Mesodermal cell (in vitro differentiated cells): ENCODE data around the gene GPER1.

Experiments
- H3K27ac ChIP-seq: 2 replicates; pipeline ENCODE4 v1.7.0; 2013; ENCODE audit warnings: mild to moderate bottlenecking, low read depth, low read length, moderate library complexity; ENCODE audit not compliant: severe bottlenecking
- H3K36me3 ChIP-seq: 2 replicates; pipeline ENCODE4 v1.7.1; 2013; ENCODE audit warnings: mild to moderate bottlenecking, low read length, moderate library complexity; ENCODE audit not compliant: control insufficient read depth, insufficient read depth
- H3K4me1 ChIP-seq: one replicate; pipeline ENCODE4 v1.7.1; 2013; ENCODE audit warnings: mild to moderate bottlenecking, low read length; ENCODE audit not compliant: insufficient read depth, control insufficient read depth, poor library complexity, severe bottlenecking
- H3K4me3 ChIP-seq: 2 replicates; pipeline ENCODE4 v1.7.0; 2013; ENCODE audit warnings: low read length, control low read depth, mild to moderate bottlenecking; ENCODE audit not compliant: insufficient read depth, poor library complexity, severe bottlenecking; ENCODE audit errors: extremely low read depth
- H3K9me3 ChIP-seq: 2 replicates; pipeline ENCODE4 v1.7.1; 2013; ENCODE audit warnings: mild to moderate bottlenecking, low read length, moderate library complexity; ENCODE audit not compliant: control insufficient read depth
- WGBS, 2 experiments: methylation state at CpG; one replicate each; pipeline ENCODE4 v1.1.5; 2013; ENCODE audit warnings: missing lambda C conversion rate in 2 of 2; ENCODE audit not compliant: insufficient coverage in 2 of 2; 5-methylcytosine and 5-hydroxymethylcytosine counted together

The GPER1 gene

DNA sequence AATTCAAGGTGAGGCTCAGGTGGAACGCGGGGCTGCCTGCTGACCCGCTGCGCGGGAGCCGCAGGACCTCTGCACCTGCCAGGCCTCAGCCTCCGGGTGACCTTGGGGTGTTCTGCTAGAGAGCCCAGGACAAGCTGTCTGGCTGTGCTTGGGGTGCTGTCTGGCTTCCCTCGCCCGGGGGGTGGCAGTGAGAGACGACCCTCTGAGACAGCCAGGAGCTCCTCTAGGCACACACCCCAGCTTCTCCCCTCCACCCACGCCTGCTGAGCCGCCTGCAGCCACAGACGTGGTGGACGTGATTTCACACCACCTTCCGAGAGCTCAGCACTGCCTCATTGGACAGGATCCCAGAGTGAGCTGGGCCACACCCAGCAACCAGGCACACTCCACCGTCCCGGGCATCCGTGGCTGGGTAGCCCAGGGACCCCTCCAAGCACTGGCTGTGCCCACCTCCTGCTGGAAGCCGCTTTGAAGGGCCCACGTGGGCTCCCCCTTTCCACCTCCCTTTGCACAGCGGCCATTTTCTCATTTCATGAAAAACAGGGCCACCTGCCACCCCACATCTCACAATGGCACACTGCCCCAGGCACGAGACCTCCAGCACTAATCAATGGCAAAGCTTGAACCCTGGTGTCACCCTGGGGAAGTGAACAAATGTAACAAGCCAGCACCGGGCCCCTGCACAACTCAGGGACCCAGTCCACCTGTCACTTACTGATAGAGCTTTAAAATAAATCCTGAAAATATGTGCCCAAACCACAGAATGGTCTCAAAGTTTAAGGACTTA lies 37.1 kb downstream of the GPER1 start:
- Histone ChIP-seq H3K36me3 (peaks cover 25% of the 10 kb centered on the region), H3K9me3 (no peaks in the 10 kb centered on the region), H3K4me3 (no peak overlapping the region), H3K27ac (no peak overlapping the region), H3K4me1 (peaks cover 25% of the 10 kb centered on the region)
- 93 to 96% methylated on average over 11 to 19 of the region's 23 CpGs for WGBS, 2 experiments

- no peak overlapping the region for H3K27ac ChIP-seq
- peaks cover 25% of the 10 kb centered on the region for H3K36me3 ChIP-seq
- no peaks in the 10 kb centered on the region for H3K9me3 ChIP-seq
- WGBS, 2 experiments = 97 to 98% methylated on average over 10 to 14 of the region's 16 CpGs
- peaks cover 25% of the 10 kb centered on the region for H3K4me1 ChIP-seq
- H3K4me3 ChIP-seq = no peak overlapping the region
Observed at GRCh38 chr7:1125603-1125969, 37.7 kb downstream of the GPER1 start.

DNA sequence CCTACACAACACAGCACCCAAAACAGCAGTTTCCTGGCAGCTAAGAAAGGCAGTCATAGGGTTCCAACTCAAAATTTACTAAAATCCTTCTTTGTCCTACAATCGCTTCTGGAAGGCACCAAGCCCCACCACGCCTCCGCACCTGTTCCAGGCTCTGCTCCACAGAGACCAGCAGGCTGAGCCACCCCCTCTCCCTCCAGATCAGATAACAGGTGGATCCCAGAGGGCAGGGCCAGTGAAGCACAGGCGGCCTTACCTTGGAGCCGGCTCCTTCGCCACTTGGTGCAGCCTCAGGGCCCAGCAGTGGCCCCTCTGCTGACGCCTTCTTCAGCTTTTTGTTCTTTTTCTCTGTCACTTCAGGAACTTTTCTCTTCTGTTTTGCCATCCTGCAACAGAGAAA lies 39.1 kb downstream of the GPER1 start:
- Histone ChIP-seq H3K4me1 (peaks cover 25% of the 10 kb centered on the region), H3K4me3 (no peak overlapping the region), H3K9me3 (no peaks in the 10 kb centered on the region), H3K27ac (no peak overlapping the region), H3K36me3 (peaks cover 25% of the 10 kb centered on the region)
- WGBS, 2 experiments = 93 to 100% methylated on average over 1 to 7 of the region's 7 CpGs

DNA sequence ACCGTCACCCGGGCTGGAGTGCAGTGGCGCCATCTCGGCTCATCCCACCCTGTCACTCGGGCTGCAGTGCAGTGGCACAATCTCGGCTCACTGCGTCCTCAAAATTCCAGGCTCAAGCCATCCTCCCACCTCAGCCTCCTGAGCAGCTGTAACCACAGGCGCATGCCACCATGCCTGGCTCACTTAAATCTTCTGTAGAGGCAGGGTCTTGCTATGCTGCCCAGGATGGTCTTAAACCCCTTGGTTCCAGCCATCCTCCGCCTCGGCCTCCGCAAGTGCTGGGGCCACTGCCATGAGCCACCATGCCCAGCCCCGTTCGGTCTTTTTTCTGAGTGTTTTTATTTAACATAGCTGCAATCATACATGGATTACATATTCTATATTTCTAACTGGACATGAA lies 41.5 kb downstream of the GPER1 start:
- whole genome bisulfite sequencing, 2 experiments = 92 to 94% methylated on average over 8 to 9 of the region's 13 CpGs
- Histone ChIP-seq H3K4me1 (peaks cover 5% of the 10 kb centered on the region), H3K36me3 (peaks cover 30% of the 10 kb centered on the region), H3K27ac (no peak overlapping the region), H3K9me3 (no peaks in the 10 kb centered on the region), H3K4me3 (no peak overlapping the region)

- Histone ChIP-seq H3K4me1 (no peaks in the 10 kb centered on the region), H3K4me3 (no peak overlapping the region), H3K36me3 (peaks cover 28% of the 10 kb centered on the region), H3K27ac (no peak overlapping the region), H3K9me3 (no peaks in the 10 kb centered on the region)
- 97 to 98% methylated on average over 16 to 25 of the region's 26 CpGs for WGBS, 2 experiments
Observed at GRCh38 chr7:1130021-1130990, 42.4 kb downstream of the GPER1 start.

DNA sequence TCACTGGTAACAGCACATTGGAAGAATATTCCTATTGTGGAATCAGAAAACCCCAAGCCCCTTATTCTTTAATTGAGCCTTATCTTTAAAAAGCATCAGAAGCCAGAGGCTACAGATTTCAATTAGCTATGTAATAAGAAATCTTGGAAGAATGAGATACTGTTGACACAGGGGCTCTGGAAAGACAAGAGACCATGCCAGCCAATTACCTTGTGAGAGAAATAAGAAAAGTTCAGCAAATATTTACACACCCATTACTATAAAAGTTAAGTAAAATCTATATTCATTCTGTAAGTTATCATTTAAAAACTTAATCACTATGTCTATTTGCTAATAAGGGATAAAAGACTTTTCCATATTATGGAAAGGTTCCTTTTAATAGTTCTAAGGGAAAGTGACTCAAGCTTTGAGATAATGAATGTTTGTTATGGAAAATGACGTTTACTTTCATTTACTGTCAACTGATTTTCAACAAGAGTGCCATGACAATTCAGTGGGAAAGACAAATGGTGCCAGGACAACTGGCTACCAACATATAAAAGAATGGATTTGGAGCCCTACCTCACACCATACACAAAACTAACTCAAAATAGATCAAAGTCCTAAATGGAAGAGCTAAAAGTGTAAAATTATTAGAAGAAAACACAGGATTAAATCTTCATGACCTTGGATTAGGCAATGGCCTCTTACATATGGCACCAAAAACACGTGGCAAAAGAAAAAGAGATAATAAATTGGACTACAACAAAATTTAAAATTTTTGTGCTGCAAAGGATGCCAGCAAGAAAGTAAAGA lies 43.8 kb downstream of the GPER1 start:
- Histone ChIP-seq H3K4me3 (no peak overlapping the region), H3K4me1 (peaks cover under 1% of the 10 kb centered on the region), H3K27ac (no peak overlapping the region), H3K36me3 (peaks cover 16% of the 10 kb centered on the region), H3K9me3 (no peaks in the 10 kb centered on the region)
- 100% methylated on average over 1 of the region's 2 CpGs; no CpG with 5 or more reads in 1 of the 2 experiments for WGBS, 2 experiments

GRCh38 chr7:1134951-1135350 lies 47.0 kb downstream of the GPER1 start:
- WGBS, 2 experiments = 94% methylated on average over 5 of the region's 7 CpGs
- H3K4me1 ChIP-seq = peaks cover 7% of the 10 kb centered on the region
- no peak overlapping the region for H3K27ac ChIP-seq
- peaks cover 7% of the 10 kb centered on the region for H3K36me3 ChIP-seq
- H3K4me3 ChIP-seq = no peak overlapping the region
- H3K9me3 ChIP-seq = no peaks in the 10 kb centered on the region

DNA sequence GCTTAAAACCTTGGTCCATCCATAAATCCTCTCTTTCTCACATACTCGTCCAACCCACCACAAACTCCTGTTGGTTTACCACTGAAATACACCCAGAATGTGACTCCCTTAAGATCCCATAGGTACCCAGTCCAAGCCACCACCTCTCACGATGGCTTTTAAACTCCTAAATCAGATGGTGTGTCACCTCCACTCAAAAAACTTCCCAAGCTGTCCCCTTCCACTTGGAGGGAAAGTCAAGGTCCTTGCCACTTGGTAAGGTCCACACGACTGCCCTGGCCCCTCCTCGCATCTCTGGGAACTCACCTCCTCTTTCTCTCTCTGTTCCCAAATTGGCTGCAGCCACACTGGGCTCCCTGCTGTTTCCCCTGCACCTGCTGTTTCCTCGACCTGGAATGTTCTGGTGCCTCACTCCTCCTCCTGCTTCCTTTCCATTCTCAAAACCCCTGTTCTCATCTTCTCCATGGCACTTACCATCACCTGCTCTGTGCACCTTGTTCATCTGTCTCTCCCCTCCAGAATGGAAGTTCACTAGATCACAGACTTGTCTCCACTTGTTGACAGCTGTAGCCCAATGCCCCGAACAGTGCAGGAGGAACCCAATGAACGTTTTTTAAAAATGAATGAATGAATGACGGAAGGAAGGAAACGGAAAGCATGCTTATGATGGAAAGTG lies 49.1 kb downstream of the GPER1 start:
- peaks cover 7% of the 10 kb centered on the region for H3K4me1 ChIP-seq
- H3K4me3 ChIP-seq = peak overlapping the region; percentile 63
- H3K27ac ChIP-seq = no peak overlapping the region
- no peaks in the 10 kb centered on the region for H3K9me3 ChIP-seq
- H3K36me3 ChIP-seq = peaks cover 7% of the 10 kb centered on the region
- 29 to 31% methylated on average over 8 to 9 of the region's 9 CpGs for WGBS, 2 experiments

GRCh38 chr7:1137517-1138167 lies 49.7 kb downstream of the GPER1 start:
- Histone ChIP-seq H3K4me1 (peaks cover 7% of the 10 kb centered on the region), H3K9me3 (no peaks in the 10 kb centered on the region), H3K27ac (no peak overlapping the region), H3K36me3 (peaks cover 3% of the 10 kb centered on the region), H3K4me3 (peak overlapping the region; percentile 63)
- 5 to 10% methylated on average over 32 to 47 of the region's 51 CpGs for WGBS, 2 experiments
